ENCODE data around the gene NPIPA1.
"Not testable (repeated sequence)": the region's sequence is repeated elsewhere in the genome, so short reads cannot be mapped to it uniquely, and the experiment has no call there.

NPIPA1 gene

DNA sequence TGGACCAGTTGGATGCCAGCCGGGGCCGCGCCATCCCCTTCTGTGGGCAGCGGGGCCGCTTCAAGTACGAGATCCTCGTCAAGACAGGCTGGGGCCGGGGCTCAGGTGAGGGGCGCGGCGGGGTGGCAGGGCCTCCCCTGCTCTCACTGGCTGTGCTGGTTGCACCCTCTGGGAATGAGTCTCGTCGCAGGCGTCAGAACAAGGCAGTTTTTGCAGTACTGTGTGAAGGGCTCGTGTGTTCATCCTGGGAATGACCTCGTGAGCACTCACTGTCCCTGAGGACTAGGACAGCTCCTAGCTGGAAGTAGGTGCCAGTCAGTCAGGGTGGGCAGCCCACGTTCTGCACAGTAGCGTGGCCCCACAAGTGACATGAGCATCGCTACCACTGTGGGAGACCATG lies 6.3 kb upstream of the NPIPA1 start:
- DNase-seq (ENCODE audit: low read depth): not testable (repeated sequence)

DNA sequence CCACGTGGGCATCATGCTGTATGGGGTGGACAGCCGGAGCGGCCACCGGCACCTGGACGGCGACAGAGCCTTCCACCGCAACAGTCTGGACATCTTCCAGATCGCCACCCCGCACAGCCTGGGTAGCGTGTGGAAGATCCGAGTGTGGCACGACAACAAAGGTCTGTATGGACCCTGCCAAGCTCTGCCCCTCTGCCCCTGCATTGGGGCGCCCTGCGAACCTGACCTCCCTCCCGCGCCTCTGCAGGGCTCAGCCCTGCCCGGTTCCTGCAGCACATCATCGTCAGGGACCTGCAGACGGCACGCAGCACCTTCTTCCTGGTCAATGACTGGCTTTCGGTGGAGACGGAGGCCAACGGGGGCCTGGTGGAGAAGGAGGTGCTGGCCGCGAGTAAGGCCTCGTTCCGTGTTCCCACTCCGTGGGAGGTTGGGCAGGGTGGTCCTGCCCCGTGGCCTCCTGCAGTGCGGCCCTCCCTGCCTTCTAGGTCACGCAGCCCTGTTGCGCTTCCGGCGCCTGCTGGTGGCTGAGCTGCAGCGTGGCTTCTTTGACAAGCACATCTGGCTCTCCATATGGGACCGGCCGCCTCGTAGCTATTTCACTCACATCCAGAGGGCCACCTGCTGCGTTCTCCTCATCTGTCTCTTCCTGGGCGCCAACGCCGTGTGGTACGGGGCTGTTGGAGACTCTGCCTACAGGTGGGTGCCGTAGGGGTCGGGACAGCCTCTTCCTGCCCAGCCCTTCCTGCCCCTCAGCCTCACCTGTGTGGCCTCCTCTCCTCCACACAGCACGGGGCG lies 4.5 kb upstream of the NPIPA1 start:
- not testable (repeated sequence) for DNase-seq (ENCODE audit: low read depth)

DNA sequence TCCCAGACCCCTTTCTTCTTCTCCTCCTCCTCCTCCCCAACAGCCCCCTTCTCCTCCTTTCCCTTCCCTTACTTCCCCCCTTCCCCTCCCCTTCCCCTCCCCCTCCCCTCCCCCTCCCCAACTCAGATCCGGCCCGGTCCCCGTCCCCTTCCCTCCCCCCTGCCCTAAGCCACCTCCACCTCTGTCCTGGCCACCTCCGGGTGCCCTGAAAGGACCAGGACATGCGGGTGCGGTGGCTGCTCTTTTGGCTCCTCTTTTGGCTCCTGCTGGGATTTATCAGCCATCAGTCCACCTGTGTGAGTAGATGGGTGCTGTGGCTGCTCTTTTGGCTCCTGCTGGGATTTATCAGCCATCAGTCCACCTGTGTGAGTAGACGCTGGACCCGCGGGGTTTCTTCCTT lies 751 bp downstream of the NPIPA1 start:
- DNase-seq (ENCODE audit: low read depth): not testable (repeated sequence)

DNA sequence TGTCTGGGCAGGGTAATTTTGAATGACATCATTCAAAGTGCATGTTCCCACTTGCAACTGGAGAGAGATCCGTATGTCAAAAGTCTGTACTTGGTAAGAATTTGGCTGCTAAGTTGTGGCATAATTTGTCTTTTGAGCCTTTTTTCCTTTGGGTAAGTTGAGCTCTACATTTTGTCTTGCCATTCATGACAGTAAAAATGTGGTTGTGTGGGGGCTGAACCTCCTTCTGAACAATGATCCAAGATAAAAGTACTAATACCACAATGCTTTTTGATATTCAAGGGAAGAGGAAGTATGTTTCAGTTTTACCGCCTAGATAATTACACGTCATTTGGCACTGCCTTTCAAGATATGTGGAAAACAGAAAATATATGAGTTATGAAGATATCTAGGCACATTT lies 5.4 kb downstream of the NPIPA1 start:
- DNase-seq (ENCODE audit: low read depth): not testable (repeated sequence)

DNA sequence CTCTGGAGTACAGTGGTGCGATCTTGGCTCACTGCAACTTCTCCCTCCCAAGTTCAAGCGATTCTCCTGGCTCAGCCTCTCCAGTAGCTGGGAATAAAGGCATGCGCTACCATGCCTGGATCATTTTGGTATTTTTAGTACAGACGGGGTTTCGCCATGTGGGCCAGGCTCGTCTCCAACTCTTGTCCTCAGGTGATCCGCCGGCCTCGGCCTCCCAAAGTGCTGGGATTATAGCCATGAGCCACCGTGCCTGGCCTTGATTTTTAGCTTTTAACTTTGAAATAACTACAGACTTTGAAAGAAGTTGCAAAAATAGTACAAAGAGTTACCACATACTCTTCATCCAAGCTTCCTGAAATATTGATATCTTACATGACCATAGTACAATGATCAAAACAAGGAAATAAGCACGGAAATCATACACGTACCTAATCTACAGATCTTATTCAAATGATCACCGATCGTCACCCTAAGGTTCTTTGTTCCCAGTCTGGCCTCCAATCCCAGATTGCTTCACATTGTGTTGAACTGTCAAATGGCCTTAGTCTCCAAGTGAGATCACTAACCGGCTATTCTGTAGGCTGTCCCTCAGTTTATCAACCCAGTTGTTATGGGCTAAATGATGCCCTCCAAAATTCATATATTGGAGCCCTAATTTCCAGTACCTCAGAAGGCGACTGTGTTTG lies 18.4 kb downstream of the NPIPA1 start:
- no peak for DNase-seq (ENCODE audit: low read depth)

DNA sequence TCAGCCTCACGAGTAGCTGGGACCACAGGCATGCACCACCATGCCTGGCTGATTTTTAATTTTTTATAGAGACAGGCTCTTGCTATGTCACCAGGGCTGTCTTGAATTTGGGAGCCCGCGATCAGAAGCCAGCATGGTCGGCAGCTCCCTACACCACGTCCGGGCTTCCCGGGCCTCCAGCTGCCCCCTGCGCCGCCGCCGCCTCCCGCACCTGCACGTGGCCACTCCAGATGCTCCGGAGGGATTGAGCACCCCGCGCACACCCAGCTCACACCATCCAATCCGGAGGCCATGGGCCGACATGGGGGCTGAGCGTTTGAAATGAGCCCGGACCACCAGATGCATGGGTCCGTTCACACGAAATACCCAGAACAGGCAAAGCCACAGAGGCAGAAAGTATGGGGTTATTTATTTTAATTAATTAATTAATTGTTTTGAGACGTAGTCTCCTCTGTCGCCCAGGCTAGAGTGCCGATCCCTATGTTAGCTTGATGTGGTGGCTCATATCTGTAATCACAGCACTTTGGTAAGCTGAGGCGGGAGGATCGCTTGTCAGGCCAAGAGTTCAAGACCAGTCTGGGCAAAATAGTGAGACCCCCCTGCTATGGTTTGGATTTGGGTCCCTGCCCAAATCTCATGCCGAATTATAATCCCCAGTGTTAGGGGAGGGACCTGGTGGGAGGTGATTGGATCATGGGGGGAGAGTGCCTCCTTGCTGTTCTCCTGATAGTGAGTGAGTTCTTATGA lies 20.5 kb downstream of the NPIPA1 start:
- no peak for DNase-seq (ENCODE audit: low read depth)

DNA sequence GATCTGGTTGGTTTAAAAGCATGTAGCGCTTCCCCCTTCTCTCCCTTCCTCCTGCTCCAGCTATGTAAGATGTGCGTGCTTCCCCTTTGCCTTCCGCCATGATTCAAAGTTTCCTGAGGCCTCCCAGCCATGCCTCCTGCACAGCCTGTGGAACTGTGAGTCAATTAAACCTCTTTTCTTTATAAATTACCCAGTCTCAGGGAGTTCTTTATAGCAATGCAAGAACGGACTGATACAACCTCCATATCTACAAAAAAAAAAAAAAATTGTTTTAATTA lies 21.0 kb downstream of the NPIPA1 start:
- no peak for DNase-seq (ENCODE audit: low read depth)

DNA sequence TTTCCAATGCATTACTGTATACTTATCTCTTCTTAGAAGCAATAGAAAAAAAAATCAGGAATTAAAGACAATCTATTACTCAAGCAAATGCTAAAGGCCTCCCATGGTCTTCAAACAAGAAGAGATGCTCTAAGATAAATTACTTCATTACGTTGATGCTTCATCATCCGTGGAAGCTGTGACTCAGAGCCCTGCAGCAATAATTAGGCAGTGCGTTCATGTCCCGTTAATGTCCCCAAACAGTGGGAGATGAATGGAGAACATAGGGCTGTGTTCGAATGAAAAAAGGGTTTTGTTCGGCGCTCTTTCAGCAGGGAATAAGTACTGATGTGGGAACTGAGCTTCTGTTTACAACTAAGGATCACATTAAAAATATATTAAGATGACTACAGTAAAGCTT lies 21.7 kb downstream of the NPIPA1 start:
- no peak for DNase-seq (ENCODE audit: low read depth)

DNA sequence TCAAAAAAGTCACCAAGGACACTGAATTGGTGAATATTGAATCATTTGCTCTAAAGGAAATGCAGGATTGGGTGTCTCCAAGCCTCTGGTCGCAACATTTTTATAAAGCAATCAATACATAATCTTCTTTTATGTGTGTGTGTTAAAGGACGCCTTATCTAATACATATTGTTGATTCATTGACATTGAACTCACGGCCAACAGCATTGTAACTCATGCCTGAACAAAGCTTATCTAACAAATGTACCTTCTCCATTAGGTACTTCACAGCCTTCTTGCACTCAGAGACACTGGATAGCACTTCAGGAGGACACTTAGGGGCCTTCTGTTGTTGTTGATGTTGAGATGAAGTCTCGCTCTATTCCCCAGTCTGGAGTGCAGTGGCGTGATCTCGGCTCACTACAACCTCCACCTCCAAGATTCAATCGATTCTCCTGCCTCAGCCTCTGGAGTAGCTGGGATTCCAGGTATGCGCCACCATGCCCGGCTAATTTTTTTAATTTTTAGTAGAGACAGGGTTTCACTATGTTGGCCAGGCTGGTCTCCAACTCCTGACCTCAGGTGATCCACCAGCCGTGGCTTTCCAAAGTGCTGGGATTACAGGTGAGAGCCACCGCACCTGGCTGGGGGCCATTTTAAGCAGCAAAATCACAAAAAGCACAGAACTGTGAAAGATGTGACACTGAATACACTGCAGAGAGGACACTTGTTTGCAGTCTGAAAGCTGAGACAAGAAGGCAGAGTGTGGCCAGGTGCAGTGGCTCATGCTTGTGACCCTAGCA lies 24.4 kb downstream of the NPIPA1 start:
- no peak for DNase-seq (ENCODE audit: low read depth)

DNA sequence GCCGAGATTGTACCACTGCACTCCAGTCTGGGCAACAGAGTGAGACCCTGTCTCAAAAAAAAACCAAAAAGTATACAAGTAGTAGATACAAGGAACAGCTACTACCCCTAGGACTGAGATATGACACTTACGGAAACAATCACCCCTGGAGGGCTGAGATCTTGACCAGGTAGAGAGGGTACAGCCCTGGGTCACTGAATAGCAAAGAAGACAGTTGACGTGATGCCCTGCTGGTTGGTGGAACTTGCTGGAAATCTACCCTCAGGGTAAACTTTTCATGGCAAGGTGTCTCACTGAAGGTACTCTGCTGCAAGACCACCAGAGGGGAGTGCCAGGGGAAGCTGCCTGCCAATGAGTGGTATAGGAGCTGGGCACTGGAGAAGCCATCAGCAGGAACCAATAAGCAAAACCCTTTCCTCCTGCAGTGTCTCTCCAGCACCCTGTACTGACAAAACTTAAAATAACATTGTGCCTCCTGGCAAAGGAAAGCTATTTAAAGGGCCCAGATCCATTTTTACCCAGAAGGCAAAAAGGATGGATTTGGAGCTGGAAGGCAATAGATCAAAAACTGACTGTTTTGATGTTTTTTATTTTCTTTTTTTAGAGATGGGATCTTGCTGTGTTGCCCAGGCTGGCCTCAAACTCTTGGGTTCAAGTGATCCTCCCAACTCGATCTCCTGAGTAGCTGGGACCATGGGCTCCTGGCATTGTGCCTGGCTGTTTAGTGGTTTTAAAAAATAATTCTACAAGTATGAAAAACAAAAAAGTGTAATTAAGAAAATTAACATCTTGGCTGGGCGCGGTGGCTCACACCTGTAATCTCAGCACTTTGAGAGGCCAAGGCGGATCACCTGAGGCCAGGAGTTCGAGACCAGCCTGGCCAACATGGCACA lies 26.3 kb downstream of the NPIPA1 start:
- DNase-seq (ENCODE audit: low read depth): no peak

DNA sequence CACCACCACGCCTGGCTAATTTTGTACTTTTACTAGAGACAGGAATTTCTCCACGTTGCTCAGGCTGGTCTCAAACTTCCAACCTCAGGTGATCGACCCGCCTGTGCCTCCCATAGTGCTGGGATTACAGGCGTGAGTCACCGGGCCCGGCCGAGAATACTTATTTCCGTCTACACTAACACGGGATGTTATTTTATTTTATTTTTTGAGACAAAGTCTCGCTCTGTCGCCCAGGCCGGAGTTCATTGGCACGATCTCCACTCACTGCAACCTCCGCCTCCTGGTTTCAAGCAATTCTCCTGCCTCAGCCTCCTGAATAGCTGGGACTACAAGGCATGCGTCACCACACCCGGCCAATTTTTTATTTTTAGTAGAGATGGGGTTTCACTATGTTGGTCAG lies 28.1 kb downstream of the NPIPA1 start:
- DNase-seq (ENCODE audit: low read depth): no peak

DNA sequence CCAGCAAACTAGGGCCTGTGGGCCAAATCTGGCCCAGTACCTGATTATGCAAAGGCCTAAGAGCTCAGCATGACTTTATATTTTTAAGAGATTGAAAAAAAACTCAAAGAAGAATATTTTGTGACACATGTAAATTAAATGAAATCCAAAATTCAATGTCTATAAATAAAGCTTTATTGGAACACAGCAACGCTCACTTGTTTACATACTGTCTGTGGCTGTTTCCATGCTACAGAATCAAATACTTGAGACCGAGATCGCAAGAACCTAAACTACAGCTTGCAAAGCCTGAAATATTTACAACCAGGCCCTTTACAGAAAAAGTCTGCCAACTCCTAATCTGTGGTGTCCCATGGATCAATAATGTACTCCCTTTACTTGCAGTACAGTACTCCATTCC lies 32.6 kb downstream of the NPIPA1 start:
- DNase-seq (ENCODE audit: low read depth): not testable (repeated sequence)

DNA sequence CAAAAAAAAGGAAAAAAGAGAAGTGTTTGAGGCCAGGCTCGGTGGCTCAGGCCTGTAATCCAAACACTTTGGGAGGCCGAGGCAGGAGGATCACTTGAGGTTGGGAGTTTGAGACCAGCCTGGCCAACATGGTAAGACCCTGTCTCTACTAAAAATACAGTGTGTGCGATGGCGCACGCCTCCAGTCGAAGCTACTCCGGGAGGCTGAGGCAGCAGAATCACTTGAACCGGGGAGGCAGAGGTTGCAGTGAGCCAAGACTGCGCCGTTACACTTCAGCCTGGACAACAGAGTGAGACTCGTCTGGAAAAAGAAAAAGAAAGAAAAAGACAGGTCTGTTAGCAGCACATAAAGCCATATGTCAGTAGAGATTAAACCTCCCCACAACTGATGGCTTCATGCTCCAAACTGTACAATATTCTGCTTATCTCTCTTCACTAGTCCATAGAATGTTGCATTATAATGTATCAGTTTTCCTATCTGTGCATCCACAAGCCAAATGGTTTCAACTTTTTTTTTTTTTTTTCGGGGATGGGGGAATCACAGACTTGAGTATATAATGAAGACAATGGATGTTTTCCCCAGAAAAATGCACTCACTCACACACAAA lies 34.5 kb downstream of the NPIPA1 start:
- not testable (repeated sequence) for DNase-seq (ENCODE audit: low read depth)

DNA sequence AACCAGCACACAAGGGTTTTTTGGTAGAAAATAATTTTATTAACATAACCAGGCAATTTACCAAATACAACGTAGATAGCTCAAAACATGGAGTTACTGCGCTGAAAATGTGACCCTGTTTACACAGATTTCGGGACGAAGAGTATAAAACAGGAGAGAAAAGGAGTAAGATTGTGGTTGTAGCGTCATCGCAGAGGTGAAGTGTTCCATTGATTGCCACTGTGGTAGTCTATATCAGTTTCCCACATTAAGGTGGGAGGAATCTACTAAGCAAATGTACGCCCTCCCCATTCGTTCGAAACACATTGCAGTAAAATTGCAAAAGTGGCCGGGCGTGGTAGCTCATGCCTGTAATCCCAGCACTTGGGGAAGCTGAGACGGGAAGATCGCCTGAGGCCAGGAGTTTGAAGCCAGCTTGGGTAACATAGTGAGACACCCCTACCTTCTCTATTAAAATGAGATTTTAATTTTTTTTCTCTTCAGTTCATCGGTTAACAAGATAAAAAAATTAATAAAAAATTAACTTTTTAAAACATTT lies 36.6 kb downstream of the NPIPA1 start:
- DNase-seq (ENCODE audit: low read depth): not testable (repeated sequence)

DNA sequence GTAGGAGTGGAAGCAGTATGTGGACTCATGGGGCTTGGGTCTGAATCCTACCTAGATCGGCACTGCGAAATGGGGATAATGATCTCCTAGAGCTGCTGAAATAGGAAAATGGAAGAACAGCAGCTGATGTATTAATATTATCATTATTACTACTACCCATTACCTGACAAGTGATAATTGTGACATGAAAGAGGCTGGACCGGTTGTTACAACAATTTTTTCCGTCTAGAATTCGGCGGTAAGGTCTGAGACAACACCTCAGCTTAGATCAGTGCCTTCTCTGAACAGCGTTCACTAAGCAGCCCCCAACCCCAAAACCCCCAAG lies 37.0 kb downstream of the NPIPA1 start:
- DNase-seq (ENCODE audit: low read depth): not testable (repeated sequence)

DNA sequence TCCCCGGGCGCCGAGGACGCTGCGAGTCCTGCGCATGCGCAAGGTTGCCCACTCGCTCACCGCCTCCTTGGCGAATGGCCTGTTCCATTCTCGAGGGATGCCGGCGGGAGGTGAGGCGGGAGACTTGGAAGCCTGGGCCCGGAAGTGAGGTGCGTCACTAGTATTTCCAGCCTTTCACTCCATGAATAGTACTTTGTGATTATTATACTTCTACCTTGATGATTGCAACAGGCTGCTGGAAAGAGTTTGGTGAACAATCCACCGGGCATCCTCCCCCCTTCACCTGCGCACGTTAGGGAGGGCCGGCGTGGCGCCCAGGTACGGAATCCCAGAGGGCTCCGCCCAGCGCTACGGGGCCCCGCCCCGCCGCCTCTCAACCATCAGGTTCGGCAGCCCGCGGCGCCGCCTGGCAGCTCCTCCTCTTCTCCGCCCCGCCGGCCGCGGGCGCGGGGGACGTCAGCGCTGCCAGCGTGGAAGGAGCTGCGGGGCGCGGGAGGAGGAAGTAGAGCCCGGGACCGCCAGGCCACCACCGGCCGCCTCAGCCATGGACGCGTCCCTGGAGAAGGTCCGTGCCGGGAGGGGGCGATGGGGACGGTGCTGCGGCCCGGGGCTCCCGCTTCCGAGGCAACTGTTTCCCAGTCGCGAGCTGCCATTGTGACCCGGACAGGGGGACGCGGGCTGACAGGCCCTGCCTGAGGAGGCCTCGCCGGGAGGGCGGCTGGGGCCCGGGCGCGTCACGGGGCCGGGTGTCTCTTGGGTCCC lies 37.6 kb downstream of the NPIPA1 start, which contains the start of gene PDXDC1:
PDXDC1 (plus strand) TSS at position 371 of the 762 bp plus-strand sequence; CDS start at position 545, 174 bp downstream.
- DNase-seq (ENCODE audit: low read depth): peak; percentile 99

DNA sequence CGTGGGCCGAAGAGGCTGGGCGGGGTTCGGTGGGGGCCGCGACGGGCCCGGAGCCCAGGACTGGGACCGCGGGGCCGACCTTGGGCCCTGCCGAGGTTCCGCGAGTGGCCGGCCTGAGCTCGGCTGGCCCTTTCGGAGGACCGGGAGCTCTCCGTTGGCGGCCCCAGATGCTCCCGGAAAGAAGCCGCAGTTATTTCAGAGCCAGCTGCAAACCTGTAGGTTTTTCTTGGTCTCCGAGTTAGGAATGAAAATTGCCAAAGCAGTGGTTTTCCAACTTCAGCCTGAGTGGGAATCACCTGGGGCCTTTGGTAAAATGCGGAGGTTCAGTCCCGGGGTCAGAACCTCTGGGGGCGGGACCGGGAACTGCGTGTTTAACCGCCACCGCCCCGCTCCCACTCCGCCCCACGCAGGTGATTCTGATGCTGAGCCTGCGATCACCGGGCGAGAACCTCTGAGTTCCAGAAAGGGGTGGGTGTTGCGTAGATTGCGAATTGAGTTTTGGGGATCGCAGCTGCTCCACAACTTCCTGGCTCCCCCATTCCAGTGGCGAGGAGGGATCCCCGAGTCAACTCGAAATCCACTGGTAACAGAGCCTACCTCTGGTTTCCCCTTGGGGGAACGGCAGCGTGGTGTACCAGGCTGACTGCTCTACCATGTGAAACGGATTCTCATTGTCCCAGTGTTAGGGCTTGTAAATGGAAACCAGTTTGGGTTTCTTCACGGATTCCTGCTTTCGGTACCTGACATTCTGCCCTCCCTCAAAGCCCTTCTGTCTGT lies 38.4 kb downstream of the NPIPA1 start:
- peak; percentile 39 for DNase-seq (ENCODE audit: low read depth)

DNA sequence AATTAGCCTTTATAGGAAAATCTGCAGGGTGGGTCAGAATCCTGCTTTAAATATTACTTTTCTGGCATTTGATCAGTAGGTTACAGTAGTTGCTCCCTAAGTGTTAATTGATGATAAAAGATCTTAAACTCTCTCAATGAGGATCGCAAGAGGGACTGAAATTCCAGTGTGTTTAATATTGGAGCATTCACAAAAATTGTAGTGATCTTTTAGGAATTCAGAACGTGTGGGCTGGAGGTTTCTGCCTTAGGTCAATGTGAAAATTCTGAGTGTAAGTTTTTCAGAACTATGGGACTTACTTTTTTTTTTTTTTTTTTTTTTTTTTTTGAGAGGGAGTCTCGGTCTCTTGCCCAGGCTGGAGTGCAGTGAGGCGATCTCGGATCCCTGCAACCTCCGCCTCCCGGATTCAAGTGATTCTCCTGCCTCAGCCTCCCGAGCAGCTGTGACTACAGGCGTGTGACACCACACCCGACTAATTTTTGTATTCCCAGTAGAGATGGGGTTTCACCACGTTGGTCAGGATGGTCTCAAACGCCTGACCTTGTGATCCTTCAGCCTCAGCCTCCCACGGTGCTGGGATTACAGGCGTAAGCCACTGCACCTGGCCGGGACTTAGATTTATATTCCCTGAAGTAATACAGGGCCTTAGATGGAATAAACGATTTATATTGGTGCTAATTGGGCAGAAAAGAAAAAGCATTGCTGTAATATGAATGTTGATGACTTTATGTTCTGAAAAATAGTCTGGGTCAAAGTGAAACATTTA lies 39.9 kb downstream of the NPIPA1 start:
- not testable (repeated sequence) for DNase-seq (ENCODE audit: low read depth)
